Measurements from ENCODE around the gene GPR135.

GPR135 gene

DNA sequence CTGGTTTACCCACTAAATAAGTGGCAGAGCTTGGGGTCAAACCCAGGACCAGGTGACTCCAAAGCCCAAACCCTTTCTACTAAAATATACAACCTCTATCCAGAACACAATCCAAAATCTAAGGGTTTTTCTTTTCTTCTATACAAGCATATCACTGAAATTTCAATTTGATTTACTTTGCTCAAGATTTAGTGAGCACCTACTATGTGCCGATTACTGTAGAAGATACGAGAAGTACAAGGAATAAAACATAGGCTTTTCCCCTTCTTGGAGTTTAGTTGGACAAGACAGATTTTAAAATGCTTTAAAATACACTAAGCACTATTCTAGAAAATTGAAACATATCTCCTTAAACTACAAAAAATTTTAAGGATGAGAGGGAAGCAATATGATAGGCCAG, 16.2 kb upstream of the GPR135 start:
- TF ChIP-seq FOXP2 (optimal IDR thresholded peaks at IDR 0.05; ENCODE audit: borderline replicate concordance, extremely low read depth, extremely low read length, insufficient read depth), result no peak
- no peak for TF ChIP-seq SIN3A (IDR thresholded peaks at IDR 0.05; ENCODE audit: borderline replicate concordance, insufficient read depth, low read length)
- TF ChIP-seq POLR2AphosphoS5 (IDR thresholded peaks at IDR 0.05; ENCODE audit: low read depth, low read length), result no peak
- TF ChIP-seq TAF1 (IDR thresholded peaks at IDR 0.05; ENCODE audit: borderline replicate concordance, insufficient read depth, low read length), result no peak
- TF ChIP-seq, protein P1, sequence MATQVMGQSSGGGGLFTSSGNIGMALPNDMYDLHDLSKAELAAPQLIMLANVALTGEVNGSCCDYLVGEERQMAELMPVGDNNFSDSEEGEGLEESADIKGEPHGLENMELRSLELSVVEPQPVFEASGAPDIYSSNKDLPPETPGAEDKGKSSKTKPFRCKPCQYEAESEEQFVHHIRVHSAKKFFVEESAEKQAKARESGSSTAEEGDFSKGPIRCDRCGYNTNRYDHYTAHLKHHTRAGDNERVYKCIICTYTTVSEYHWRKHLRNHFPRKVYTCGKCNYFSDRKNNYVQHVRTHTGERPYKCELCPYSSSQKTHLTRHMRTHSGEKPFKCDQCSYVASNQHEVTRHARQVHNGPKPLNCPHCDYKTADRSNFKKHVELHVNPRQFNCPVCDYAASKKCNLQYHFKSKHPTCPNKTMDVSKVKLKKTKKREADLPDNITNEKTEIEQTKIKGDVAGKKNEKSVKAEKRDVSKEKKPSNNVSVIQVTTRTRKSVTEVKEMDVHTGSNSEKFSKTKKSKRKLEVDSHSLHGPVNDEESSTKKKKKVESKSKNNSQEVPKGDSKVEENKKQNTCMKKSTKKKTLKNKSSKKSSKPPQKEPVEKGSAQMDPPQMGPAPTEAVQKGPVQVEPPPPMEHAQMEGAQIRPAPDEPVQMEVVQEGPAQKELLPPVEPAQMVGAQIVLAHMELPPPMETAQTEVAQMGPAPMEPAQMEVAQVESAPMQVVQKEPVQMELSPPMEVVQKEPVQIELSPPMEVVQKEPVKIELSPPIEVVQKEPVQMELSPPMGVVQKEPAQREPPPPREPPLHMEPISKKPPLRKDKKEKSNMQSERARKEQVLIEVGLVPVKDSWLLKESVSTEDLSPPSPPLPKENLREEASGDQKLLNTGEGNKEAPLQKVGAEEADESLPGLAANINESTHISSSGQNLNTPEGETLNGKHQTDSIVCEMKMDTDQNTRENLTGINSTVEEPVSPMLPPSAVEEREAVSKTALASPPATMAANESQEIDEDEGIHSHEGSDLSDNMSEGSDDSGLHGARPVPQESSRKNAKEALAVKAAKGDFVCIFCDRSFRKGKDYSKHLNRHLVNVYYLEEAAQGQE (IDR thresholded peaks at IDR 0.05; ENCODE audit: insufficient read depth in 1 of 2, low read depth in 2 of 2, low read length in 2 of 2), result no peak

DNA sequence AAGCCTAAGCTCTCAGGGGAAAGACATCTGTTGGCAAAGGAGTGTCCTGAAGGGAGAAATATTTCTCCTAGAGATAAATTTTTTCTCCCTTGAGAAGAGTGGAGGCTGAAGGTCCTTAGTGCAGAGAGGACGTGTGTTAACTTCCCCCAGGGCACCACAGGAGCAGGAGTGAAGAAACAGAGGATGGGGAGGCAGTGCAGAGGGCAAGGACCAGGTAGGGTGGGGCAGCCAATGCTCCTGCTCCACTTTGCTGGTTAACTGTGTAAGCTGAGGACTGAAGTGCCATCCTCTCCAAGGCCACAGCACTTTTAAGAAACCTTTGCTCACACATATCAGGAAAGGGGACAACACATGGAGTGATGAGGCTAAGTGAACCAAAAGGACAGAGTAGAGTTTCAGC, 15.0 kb upstream of the GPR135 start:
- no peak for TF ChIP-seq POLR2AphosphoS5 (IDR thresholded peaks at IDR 0.05; ENCODE audit: low read depth, low read length)
- no peak for TF ChIP-seq TAF1 (IDR thresholded peaks at IDR 0.05; ENCODE audit: borderline replicate concordance, insufficient read depth, low read length)
- no peak for TF ChIP-seq SIN3A (IDR thresholded peaks at IDR 0.05; ENCODE audit: borderline replicate concordance, insufficient read depth, low read length)
- no peak for TF ChIP-seq FOXP2 (optimal IDR thresholded peaks at IDR 0.05; ENCODE audit: borderline replicate concordance, extremely low read depth, extremely low read length, insufficient read depth)
- TF ChIP-seq, protein P1 (IDR thresholded peaks at IDR 0.05; ENCODE audit: insufficient read depth in 1 of 2, low read depth in 2 of 2, low read length in 2 of 2), result no peak

DNA sequence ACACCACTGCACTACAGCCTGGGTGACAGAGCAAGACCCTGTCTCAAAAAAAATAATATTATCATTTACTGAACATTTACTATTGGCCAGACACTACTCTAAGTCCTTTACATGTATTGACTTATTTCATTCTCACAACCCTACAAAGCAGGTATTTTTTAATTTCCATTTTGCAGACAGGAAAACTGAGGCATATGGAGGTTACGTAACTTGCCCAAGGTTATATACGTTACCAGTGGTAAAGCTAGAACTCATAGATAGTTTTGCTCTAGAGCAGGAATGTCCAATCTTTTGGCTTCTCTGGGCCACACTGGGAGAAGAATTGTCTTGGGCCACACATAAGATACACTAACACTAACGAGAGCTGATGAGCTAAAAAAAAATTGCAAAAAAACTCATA, 13.4 kb upstream of the GPR135 start:
- TF ChIP-seq SIN3A (IDR thresholded peaks at IDR 0.05; ENCODE audit: borderline replicate concordance, insufficient read depth, low read length) (no peak), TAF1 (IDR thresholded peaks at IDR 0.05; ENCODE audit: borderline replicate concordance, insufficient read depth, low read length) (no peak), POLR2AphosphoS5 (IDR thresholded peaks at IDR 0.05; ENCODE audit: low read depth, low read length) (no peak), FOXP2 (optimal IDR thresholded peaks at IDR 0.05; ENCODE audit: borderline replicate concordance, extremely low read depth, extremely low read length, insufficient read depth) (no peak)
- TF ChIP-seq, protein P1 (IDR thresholded peaks at IDR 0.05; ENCODE audit: insufficient read depth in 1 of 2, low read depth in 2 of 2, low read length in 2 of 2), result no peak

DNA sequence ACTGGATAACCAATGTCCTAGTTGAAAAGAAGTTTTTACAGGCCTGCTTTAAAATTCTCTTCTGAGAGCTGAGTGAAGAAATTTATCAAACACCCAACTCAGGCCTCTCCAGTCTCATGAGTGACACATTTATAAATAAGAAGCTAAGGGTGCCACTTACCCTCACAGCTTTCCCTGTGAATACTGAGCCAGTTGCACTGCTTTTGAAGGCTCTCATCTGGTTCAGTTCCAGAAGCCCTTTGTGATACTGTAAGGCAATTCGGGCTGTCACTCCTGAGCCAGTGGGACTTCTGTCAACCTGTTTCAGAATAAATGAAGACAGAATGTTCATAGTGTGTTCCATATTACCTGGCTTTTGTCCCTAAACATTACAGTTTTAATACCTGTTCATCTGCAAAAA, 10.5 kb upstream of the GPR135 start:
- no peak for TF ChIP-seq FOXP2 (optimal IDR thresholded peaks at IDR 0.05; ENCODE audit: borderline replicate concordance, extremely low read depth, extremely low read length, insufficient read depth)

DNA sequence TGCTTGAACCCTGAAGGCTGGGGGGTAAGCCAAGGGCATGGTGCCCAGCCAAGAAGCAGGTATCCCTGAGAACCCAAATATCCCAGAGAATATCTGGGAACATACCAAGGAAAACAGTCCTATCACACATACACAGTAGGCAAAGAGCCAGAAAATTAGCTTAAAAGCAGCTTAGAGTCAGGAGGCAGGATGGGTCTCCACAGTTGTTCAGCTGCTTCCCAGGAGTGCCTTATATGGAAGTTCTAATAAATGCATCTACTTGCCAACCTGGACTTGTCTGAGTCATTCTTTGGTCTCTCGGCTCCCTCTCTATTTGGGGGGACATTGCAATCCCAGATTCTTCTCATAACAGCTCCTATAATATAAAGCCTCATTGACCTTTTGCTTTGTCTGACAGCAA, 9.0 kb upstream of the GPR135 start:
- TF ChIP-seq SIN3A (IDR thresholded peaks at IDR 0.05; ENCODE audit: borderline replicate concordance, insufficient read depth, low read length) (no peak), FOXP2 (optimal IDR thresholded peaks at IDR 0.05; ENCODE audit: borderline replicate concordance, extremely low read depth, extremely low read length, insufficient read depth) (no peak), POLR2AphosphoS5 (IDR thresholded peaks at IDR 0.05; ENCODE audit: low read depth, low read length) (no peak), TAF1 (IDR thresholded peaks at IDR 0.05; ENCODE audit: borderline replicate concordance, insufficient read depth, low read length) (no peak)
- TF ChIP-seq, protein P1 (IDR thresholded peaks at IDR 0.05; ENCODE audit: insufficient read depth in 1 of 2, low read depth in 2 of 2, low read length in 2 of 2), result no peak

Measured in PFSK-1 (cell line).